ENCODE results near the gene LYZL1.

DNA sequence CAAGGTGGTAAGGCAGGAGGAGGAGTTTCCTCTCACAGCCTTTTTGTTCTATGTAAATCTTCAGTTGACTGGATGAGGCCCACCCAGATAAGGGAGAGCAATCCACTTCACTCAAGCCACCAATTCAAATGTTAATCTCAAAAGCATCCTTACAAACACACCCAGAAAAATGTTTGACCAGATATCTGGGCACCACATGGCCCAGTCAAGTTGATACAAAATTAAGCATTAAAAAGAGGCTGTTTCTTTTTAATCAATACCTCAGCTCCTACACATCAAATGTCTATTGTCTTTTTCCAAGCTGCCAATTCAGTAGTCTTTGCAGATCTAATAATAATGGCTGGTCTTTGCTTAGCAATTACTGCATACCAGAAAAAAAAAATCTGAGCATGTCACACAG is 18.0 kb upstream of the LYZL1 start:
- no peak for TF ChIP-seq EZH2 (IDR thresholded peaks at IDR 0.05; ENCODE audit: borderline replicate concordance, low read length)
- TF ChIP-seq, protein P1, sequence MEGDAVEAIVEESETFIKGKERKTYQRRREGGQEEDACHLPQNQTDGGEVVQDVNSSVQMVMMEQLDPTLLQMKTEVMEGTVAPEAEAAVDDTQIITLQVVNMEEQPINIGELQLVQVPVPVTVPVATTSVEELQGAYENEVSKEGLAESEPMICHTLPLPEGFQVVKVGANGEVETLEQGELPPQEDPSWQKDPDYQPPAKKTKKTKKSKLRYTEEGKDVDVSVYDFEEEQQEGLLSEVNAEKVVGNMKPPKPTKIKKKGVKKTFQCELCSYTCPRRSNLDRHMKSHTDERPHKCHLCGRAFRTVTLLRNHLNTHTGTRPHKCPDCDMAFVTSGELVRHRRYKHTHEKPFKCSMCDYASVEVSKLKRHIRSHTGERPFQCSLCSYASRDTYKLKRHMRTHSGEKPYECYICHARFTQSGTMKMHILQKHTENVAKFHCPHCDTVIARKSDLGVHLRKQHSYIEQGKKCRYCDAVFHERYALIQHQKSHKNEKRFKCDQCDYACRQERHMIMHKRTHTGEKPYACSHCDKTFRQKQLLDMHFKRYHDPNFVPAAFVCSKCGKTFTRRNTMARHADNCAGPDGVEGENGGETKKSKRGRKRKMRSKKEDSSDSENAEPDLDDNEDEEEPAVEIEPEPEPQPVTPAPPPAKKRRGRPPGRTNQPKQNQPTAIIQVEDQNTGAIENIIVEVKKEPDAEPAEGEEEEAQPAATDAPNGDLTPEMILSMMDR (IDR thresholded peaks at IDR 0.05; ENCODE audit: low read length) = no peak
